ENCODE data around the gene NR3C1.

Gene NR3C1

GRCh38 chr5:143355710-143356109 lies 47.8 kb downstream of the NR3C1 start:
- Histone ChIP-seq H3K9me2 (replicated peaks; ENCODE audit: low read depth, low read length) (no peaks in the 10 kb centered on the region), H3K4me2 (ENCODE audit: low read depth, low read length, poor library complexity, severe bottlenecking) (no peak overlapping the region), H3F3A (ENCODE audit: low read depth) (no peaks in the 10 kb centered on the region), H3K4me1 (ENCODE audit: insufficient read depth, low read length, poor library complexity, severe bottlenecking) (peaks cover 19% of the 10 kb centered on the region), H3K27me3 (ENCODE audit: insufficient read depth, low read length, poor library complexity, severe bottlenecking) (no peaks in the 10 kb centered on the region), H3K36me3 (ENCODE audit: insufficient read depth, low read length) (0 out of 2 replicates have a peak, but pooled peaks cover 5% of the 10 kb centered on the region), H3K4me3 (ENCODE audit: low read length, poor library complexity, severe bottlenecking) (no peak overlapping the region), H3K9me3 (ENCODE audit: insufficient read depth, low read depth, low read length) (no peaks in the 10 kb centered on the region), H3K79me2 (ENCODE audit: insufficient read depth, low read length) (peaks cover 77% of the 10 kb centered on the region), H4K20me1 (ENCODE audit: insufficient read depth, low read length, poor library complexity, severe bottlenecking) (peaks cover 9% of the 10 kb centered on the region), H3K9ac (ENCODE audit: low read depth, low read length, poor library complexity, severe bottlenecking) (no peak overlapping the region), H2AFZ (ENCODE audit: low read length) (no peak overlapping the region)
- TF ChIP-seq CTCF (conservative IDR thresholded peaks at IDR 0.05; ENCODE audit: low read length) (no peak), EZH2phosphoT487 (IDR thresholded peaks at IDR 0.05; ENCODE audit: borderline replicate concordance) (no peak)

GRCh38 chr5:143354025-143354424 lies 49.5 kb downstream of the NR3C1 start:
- no peaks in the 10 kb centered on the region for H3F3A ChIP-seq (ENCODE audit: low read depth)

GRCh38 chr5:143352691-143353090 lies 50.8 kb downstream of the NR3C1 start:
- H3K9ac ChIP-seq (ENCODE audit: low read depth, low read length, poor library complexity, severe bottlenecking): no peak overlapping the region
- H3K36me3 ChIP-seq (ENCODE audit: insufficient read depth, low read length): 0 out of 2 replicates have a peak, but pooled peaks cover 5% of the 10 kb centered on the region
- no peak overlapping the region for H3K4me3 ChIP-seq (ENCODE audit: low read length, poor library complexity, severe bottlenecking)
- peaks cover 75% of the 10 kb centered on the region; the same call in 1 of the 2 replicates for H3K79me2 ChIP-seq (ENCODE audit: insufficient read depth, low read length)
- peaks cover 22% of the 10 kb centered on the region for H3K4me1 ChIP-seq (ENCODE audit: insufficient read depth, low read length, poor library complexity, severe bottlenecking)
- H3K27me3 ChIP-seq (ENCODE audit: insufficient read depth, low read length, poor library complexity, severe bottlenecking): no peaks in the 10 kb centered on the region
- H3K4me2 ChIP-seq (ENCODE audit: low read depth, low read length, poor library complexity, severe bottlenecking): no peak overlapping the region
- H3K9me3 ChIP-seq (ENCODE audit: insufficient read depth, low read depth, low read length): no peaks in the 10 kb centered on the region
- TF ChIP-seq EZH2phosphoT487 (IDR thresholded peaks at IDR 0.05; ENCODE audit: borderline replicate concordance) (no peak), CTCF (conservative IDR thresholded peaks at IDR 0.05; ENCODE audit: low read length) (no peak)
- H3K9me2 ChIP-seq (replicated peaks; ENCODE audit: low read depth, low read length): no peaks in the 10 kb centered on the region
- H3F3A ChIP-seq (ENCODE audit: low read depth): no peaks in the 10 kb centered on the region
- H2AFZ ChIP-seq (ENCODE audit: low read length): no peak overlapping the region
- H4K20me1 ChIP-seq (ENCODE audit: insufficient read depth, low read length, poor library complexity, severe bottlenecking): peaks cover 9% of the 10 kb centered on the region

More at GRCh38 chr5:143354025-143354424, 49.5 kb downstream of the NR3C1 start:
- H3K9me2 ChIP-seq (replicated peaks; ENCODE audit: low read depth, low read length): no peaks in the 10 kb centered on the region
- 0 out of 2 replicates have a peak, but pooled peaks cover 5% of the 10 kb centered on the region for H3K36me3 ChIP-seq (ENCODE audit: insufficient read depth, low read length)
- H3K4me2 ChIP-seq (ENCODE audit: low read depth, low read length, poor library complexity, severe bottlenecking): no peak overlapping the region
- H3K4me3 ChIP-seq (ENCODE audit: low read length, poor library complexity, severe bottlenecking): no peak overlapping the region
- H2AFZ ChIP-seq (ENCODE audit: low read length): no peak overlapping the region
- no peaks in the 10 kb centered on the region for H3K27me3 ChIP-seq (ENCODE audit: insufficient read depth, low read length, poor library complexity, severe bottlenecking)
- TF ChIP-seq CTCF (conservative IDR thresholded peaks at IDR 0.05; ENCODE audit: low read length) (no peak), EZH2phosphoT487 (IDR thresholded peaks at IDR 0.05; ENCODE audit: borderline replicate concordance) (no peak)
- peaks cover 19% of the 10 kb centered on the region for H3K4me1 ChIP-seq (ENCODE audit: insufficient read depth, low read length, poor library complexity, severe bottlenecking)
- H3K9ac ChIP-seq (ENCODE audit: low read depth, low read length, poor library complexity, severe bottlenecking): no peak overlapping the region
- H3K79me2 ChIP-seq (ENCODE audit: insufficient read depth, low read length): peaks cover 80% of the 10 kb centered on the region; the same call in 1 of the 2 replicates
- no peaks in the 10 kb centered on the region for H3K9me3 ChIP-seq (ENCODE audit: insufficient read depth, low read depth, low read length)
- H4K20me1 ChIP-seq (ENCODE audit: insufficient read depth, low read length, poor library complexity, severe bottlenecking): peaks cover 9% of the 10 kb centered on the region

Data from Loucy (cell line).